ENCODE data around the gene MPC1.
"Not testable (repeated sequence)": the region's sequence is repeated elsewhere in the genome, so short reads cannot be mapped to it uniquely, and the experiment has no call there.

MPC1 gene

DNA sequence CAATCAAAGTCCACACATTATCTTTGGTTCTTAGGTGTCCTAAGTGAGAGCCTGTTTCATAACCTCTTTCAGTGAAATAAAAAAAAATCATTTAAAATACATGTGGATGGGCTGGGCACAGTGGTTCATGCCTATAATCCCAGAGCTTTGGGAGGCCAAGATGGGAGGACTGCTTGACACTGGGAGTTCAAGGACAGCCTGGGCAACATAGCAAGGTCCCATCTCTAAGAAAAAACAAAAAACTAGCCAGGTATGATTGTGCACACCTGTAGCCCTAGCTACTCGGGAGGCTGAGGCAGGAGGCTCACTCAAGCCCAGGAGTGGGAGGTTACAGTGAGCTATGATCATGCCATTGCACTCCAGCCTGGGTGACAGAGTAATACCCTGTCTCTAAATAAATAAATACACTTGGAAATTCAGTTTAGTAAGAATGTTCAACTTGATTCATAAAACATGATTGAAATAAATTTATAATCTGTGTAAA is 3.6 kb downstream of the MPC1 start:
- no peak for DNase-seq

DNA sequence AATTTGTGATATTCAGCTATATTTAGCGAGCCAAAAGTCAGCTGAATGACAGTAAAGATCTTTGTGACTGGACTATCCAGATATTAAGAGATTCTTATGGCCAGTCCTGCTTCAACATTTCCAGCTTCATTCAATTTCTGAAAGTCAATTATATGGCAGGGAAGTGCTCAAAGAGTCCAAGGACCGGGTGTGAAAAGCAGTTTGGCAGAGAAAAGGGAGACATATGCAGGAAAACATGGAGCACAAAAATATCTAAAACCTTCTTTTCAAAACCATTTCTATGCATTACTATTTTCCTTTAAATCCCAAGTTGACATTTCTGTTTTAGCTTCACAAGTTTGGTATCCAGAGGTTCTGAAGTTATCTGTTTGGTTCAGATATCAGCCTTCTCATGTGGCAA is 5.0 kb downstream of the MPC1 start:
- no peak for DNase-seq

DNA sequence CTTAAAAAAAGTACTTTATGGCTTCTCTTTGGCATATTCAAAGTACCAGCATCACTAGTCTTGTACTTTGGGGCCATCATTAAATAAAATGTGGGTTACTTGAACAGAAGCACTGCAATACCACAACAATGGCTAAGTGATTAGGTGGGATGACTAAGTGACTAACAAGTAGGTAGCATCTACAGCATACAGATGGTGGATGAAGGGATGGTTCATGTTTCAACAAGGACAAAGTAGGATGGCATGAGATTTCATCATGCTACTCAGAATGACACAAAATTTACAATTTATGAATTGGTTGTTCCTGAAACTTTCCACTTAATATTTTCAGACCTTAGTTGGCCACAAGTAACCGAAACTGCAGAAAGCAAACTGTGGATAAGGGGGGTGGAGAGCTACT is 7.7 kb downstream of the MPC1 start:
- no peak for DNase-seq

DNA sequence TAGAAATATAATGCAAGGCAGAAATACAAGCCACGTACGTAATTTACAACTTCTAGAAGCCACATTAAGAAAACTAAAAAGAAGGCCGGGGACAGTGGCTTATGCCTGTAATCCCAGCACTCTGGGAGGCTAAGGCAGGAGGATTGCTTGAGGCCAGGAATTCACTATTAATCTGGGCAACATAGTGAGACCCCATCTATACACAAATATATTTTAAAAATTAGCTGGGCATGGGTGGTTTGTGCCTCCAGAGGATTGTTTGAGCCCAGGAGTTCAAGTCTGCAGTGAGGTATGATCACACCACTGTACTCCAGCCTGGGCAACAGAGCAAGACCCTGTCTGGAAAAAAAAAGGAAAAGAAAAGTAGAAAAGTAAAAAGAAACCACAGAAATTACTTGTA is 12.3 kb downstream of the MPC1 start:
- DNase-seq: no peak

DNA sequence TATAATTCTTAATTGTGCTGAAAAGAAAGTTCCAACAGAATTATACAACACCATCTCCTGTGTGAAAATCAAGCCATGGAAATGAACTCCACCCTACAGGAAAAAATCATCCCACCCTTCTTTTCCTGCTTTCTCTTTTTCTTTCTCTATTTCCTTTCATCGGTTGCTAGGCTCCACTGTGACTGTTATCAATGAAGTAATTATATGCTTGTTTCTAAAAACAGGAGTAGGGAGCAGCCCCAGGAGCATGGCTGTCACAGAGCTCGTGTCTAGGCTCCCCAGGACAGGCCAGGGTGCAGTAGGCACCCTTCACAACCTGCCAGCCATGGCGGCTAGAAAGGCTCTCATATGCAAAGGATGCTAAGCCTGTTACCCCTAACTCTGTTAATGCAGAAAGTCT is 13.0 kb downstream of the MPC1 start:
- DNase-seq: no peak

DNA sequence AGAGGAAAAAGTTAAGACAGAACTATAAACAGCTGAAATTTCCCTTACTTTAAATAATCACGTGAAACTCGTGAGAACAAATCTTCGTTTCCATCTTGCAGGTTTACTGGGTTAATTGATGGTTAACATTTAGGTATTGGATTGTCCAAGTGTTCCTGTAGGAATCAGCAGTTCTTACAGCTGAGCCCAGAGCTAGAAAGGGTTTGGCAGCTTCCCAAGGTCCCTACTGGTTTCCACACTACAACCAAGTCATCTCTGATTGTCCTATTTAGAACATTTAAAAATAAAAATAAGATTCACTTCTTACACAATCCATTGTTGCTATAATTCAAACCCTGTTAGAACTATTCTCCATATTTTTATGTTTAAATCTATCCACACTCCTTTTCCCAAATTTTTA is 15.8 kb downstream of the MPC1 start:
- DNase-seq: no peak

DNA sequence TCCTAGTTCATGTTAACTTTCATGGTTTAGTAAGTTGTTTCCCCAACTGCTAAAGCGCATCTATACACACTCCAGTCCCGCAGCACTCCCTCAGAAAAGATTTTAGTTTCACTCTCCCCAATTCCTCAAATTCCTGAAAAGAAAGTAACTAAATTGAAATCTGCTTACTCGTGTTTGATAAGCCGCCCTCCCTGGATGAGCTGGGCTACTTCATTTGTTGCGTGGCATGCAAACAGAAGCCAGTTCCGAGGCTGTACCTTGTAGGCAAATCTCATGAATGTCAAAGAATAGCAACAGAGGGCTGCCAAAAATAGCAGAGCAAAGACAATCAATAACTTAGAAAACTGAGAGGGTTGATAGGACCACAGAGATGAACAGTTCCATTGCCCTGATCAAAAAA is 16.9 kb downstream of the MPC1 start:
- no peak for DNase-seq

DNA sequence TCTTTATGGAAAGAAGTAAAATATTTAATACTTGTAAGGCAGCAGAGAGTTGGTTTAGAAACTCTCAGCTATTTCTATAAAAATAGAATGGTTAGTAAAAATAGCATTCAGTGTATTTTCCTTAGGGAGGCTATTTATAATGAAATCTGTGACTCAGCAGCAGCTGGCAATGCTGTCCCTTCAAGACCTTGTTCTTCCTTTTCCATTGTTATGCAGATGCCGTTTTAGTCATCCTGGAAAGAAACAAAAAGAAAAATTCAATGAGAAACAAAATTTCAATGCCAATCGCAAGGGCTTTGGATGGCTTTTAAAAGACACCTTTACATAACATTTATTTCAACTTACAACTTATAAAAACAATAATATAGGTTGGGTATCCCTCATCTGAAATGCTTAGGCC is 17.5 kb downstream of the MPC1 start:
- DNase-seq: no peak

DNA sequence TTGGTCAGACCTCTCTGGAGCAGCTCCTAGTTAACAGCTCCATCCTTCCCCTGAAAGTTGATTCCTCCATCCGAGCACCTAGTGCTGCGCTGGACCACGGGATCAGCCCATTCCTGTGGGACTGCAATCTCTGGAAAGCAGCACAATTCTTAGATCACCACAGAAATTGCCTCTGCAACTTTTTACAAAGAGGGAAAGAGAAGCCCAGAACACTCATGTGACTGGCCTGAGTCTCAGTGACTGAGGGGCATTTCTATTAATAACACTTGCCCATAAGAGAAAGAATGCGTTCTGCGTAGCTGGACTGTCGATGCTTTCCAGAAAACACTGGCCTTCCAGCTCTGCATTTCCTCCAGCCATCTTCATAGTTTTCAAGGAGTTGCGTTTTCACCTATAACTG is 18.3 kb downstream of the MPC1 start:
- no peak for DNase-seq

DNA sequence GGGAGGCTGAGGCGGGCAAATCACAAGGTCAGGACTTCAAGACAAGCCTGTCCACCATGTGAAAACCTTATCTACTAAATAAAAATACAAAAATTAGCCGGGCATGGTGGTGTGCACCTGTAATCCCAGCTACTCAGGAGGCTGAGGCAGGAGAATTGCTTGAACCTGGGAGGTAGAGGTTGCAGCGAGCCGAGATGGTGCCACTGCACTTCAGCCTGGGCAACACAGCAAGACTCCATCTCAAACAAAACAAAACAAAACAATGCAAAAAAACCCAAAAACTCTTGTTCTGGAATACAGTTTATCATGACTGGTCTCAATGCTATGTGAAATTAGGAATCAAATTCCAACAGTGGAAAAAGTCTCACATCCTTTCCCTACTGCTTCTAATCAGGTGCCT is 20.3 kb downstream of the MPC1 start:
- not testable (repeated sequence) for DNase-seq

DNA sequence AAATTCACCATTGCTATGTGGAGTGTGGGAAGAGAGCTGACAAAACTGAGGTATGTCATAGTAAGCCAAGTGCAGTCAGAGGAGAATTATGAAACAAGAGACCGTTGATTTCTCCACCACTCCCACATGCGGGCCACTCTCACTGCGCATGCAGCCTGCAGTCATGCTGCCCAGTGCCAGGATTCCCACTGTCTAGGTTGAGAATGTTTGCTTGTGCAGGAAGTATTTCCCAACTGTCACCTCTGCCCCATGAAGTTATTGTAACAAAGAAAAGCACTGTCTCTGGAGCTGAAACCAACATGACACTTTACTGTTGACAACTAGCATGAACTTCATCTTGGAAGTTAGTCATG is 21.7 kb downstream of the MPC1 start:
- DNase-seq: no peak

DNA sequence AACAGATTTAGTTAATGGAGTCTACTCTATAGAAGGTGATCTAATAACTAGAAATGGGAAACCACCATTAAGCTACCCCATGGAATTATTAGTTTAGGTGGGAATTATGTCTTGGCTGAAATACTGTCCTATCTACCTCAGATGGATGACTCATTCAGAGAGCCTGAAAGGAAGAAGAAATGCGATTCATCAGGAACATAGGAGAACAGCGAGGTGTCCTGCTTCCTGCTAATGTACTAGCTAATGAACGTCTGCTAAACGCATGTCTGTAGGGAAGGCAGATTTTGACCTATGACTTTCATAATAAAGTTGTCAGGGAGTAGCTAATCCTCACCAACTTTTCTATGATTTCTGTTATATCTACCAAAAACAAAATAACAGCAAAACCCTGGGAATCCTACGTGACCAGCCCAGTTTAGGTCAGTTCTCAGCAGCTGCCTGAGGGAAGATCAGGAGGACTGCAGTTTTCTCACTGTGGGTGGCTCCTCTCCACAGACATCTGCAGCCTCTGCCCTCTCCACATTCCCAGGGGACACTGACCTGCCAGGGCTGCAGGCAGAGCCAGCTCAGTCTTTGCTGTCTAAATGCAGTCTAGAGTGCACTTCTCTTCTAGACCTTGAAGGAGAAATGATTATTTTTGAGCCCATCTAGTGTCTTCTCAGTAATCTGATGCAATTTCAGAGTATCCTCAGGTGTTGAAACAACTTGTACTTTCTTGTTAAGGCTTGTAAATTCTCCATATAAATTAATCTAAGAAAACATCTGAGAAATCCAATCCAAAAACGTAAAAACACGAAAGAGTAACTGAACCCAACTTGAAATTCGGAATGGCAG is 22.3 kb downstream of the MPC1 start:
- no peak for DNase-seq

DNA sequence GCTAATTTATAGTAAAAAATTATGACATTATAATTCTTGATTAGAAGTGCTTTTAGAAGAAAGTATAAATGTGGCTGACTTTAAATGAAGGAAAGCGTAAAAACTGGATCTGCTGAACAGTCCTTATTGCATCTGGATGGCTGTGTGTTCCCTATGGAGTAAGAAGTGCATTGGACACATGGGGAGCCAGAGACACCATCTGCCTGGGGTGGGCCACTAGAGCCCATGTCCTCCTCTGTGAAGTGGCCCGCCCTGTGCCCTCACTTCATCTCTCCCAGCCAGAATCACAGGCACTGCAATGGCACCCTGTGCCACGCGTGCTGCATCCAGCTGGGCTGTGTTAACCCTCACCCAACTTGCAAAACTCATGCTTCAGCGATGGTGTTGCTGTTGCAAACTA is 27.2 kb downstream of the MPC1 start:
- no peak for DNase-seq

DNA sequence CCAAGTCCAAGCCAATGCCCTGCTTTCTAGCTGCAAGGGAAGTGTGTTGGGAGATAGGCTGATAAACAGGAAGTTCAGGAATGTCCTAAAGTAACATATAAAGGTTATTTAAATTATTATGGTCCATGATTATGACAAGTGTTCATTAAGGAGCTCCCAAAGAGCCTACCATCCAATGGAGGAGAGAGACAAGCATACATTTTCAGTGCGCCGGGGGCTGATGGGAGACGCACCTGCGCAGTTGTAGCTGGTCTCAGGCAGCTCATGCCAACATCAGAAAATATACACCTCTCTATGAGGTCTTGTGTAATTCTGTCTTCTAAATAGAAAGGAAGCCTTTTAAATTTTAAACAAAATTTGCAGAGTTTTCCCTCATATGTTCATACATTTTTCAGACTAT is 27.8 kb downstream of the MPC1 start:
- DNase-seq: no peak

DNA sequence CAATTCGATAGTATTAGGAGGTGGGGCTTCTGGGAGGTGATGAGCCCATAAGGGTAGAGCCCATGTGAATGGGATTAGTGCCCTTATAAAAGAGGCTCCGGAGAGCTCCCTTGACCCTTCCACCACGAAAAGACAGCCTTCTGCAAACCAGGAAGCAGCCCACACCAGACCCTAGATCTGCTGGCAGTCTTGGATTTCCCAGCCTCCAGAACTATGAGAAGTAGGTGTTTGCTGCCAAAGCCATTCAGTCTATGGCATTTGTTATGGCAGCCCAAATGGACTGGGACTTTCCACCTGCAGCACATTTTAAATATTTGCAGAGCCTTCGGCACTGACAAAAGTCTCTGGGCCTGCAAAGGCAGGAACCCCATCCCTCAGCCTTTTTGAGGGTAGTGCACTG is 28.6 kb downstream of the MPC1 start:
- DNase-seq: no peak

DNA sequence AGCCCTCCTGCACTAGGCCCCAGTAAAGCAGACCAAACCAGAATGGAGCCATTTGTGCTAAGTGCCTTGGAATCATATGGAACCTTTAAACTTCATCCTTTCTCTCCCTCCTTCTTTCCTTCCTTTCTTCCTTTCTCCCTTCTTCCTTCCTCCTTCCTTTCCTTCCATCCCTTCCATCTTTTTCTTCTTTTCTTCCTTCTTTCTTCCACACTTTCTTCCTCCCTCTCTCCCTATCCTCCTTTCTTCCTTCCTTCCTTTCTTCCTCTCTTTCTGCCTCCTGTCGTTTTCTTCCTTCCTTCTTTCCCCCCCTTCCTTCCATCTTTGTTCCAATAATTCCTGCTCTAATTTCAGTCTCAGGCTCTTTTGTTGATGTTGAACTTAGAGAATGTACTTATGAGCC is 29.2 kb downstream of the MPC1 start:
- DNase-seq: no peak

DNA sequence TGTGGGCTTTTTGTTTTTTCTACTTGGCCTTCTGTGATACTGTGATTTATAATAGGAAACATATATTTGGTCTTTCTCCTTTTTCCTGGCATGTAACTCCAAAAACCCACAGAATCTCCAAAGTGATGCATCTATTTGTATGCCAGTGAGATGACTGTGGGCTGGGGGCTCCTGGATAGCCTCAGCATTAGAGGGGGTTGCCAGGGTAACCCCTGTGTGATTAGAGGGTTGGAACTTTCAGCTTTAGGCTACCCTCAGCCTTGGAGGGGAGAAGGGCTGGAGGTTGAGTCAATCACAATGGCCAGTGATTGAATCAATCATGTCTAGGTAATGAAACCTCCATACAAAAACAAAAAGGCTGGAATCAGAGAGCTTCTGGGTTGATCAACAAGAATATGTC is 29.8 kb downstream of the MPC1 start:
- no peak for DNase-seq

DNA sequence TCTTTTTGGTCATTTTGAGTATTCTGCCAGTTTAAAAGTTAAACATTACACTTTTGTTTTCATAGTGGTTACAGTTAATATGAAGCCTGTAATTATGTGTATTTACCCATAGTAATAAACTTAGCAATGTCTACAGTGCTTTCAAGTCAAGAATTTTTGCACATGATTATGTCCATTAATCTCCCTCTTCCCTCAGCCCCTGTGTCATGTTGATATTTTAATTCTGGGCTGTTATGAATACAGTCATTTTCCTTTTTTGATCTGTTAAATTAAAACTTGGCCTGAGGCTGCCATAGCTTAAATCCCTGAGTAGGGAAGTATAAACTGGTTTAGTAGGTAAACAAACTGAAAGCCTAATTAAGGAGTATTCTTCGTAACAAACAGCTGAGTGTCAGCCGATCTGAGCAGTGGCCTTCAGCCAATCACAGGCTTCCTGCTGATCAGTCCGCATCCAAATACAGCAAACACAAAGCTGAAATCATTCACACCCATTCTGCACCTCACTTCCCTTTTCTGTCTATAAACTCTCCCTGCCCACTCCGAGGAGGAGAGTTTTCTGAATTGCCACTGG is 30.9 kb downstream of the MPC1 start:
- no peak for DNase-seq

DNA sequence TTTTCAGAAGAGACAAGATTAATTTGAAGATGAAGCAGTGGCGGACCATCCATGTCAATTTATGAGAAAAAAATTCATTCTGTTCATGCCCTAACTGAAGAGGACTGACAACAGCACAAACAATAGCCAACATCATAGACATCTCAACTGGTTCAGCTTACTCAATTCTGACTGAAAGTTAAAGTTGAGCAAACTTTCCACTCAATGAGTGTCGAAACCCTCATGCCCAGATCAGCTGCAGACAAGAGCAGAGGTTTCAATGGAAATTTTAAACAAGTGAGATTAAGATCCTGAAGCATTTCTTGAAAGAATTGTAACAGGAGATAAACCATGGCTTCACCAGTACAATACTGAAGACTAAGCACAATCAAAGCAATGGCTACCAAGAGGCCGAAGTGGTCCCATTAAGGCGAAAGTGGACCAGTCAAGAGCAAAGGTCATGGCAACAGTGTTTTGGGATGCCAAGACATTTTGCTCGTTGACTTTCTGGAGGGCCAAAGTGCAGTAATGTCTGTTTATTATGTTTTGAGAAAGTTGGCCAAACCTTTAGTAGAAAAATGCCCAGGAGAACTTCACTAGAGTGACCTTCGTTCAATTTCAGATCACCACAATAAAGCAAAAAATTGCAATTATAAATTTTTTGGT is 34.3 kb downstream of the MPC1 start:
- DNase-seq: no peak

DNA sequence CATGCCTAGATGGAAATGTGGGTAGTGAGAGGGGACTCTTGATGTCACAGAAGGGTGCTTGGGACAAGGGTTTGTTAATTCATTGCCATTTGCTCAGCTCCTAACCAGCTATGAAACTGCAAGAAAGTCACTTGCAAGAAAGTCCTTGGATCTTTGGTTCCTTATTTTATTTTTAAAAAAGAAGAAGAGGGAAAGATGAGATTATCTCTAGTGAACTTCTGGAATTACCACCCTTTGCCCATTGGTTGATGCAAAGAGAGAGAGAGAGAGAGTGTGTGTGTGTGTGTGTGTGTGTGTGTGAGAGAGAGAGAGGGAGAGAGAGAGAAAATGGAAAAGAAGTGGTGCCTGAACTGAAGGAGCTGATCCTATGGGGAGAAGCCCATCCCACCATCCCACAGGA is 35.8 kb downstream of the MPC1 start:
- no peak for DNase-seq

DNA sequence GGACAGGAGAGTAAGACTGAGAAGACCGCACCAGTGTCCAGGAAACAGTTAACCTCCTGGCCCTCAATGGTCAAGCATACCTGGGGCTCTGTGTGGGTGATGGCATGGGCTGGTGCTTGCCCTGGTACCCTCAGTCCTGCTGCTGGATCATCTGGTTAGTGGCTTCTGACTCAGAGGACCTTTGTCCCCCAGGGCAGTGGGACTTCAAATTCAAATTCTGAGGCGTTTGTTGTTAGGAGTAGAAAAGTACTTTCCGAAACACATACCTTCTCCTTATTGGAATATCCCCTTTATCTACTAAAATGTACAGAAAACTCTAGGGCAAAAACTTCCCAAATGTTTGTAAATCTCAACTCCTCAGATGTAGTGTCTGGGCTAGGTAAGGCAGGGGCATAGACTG is 36.3 kb downstream of the MPC1 start:
- DNase-seq: no peak

DNA sequence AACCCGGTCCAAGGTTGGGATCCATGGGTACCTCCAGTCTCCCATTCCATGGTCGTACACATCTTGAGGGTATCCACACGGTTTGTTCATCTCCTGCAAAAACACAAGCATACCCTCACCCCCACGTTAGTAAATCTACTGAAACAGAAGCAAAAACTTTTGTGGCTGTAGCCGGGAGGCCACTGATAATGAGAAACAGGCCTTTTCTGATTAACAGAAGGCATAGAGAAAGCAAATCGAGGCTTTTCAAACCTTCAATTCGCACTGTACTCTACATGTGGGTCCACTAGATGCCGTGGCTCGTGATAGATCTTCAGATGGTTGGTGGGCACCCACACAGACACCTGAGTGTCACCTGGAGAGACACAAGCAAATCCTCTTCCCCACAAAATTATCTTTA is 37.1 kb downstream of the MPC1 start:
- DNase-seq: not testable (repeated sequence)

DNA sequence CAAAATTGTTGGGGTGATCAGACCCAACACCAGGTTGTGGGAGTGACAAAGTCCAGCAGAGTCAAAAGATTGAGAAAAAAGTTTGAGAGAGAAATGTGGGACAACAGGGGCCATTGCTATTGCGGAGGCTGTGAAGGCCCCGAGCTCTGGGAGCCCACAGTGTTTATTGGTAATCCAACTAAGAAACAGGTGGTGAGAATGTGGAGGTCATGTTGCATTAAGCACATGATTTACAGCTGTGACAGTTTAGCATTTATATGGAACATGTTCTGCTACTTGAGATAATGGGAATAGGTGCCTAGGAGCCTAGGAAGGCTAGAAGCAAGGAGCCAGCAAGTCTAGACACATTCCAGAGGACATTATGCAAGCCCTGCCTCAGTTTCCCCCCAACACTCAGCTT is 37.8 kb downstream of the MPC1 start:
- DNase-seq: not testable (repeated sequence)

DNA sequence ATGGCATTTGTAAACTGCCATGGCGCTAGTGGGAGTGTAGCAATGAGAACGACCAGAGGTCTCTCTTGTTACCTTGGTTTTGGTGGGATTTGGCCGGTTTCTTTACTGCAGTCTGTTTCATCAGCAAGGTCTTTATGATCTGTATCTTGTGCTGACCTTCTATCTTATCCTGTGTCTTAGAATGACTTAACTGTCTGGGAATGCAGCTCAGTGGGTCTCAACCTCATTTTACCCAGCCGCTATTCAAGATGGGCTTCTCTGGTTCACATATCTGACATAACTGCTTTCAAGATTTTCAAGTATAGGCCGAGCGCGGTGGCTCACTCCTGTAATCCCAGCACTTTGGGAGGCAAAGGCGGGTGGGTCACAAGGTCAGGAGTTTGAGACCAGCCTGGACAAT is 38.5 kb downstream of the MPC1 start:
- no peak for DNase-seq

DNA sequence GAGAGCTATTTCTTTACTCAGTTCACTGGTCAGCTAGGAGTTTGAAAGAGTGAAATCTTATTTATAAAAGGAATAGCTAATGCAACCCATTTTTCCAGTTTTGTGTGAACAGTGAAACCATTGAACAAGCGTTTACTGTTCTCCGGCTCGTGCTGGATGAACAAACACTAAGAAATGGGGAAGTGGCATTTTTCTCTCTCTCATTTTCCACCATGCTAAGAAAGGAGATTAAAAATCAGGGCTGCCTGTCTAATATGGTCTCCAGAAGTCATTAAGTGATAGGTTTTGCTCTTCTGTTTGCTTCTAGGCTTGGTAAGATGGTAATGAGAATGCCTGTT is 39.6 kb downstream of the MPC1 start:
- no peak for DNase-seq

Data from stimulated activated CD4-positive, alpha-beta T cell treated with anti-CD3 and anti-CD28 coated beads, Interleukin-2, amount 100 ng/mL, for 24 hours (primary cell).